HEK293 (cell line): ENCODE data around the gene CXXC5.
A peak's percentile ranks its signal among the peaks of the same experiment; 100 is the strongest.

ENCODE experiments used
- CTCF ChIA-PET: fragments of 350-600 bp; formaldehyde crosslinking; extraction: SDS; loops from one replicate; lab custom pipeline; 2021; ENCODE audit warnings: antibody characterized with exemption; lab: Yijun Ruan, JAX
- POLR2A ChIA-PET: fragments of 300-600 bp; formaldehyde crosslinking; extraction: SDS; loops from one replicate; lab custom pipeline; 2020; ENCODE audit warnings: antibody characterized with exemption, inconsistent platforms; lab: Yijun Ruan, JAX
- H3K27ac ChIP-seq: fragments of 200-500 bp; sonication (Bioruptor generic); 2 replicates; pipeline ENCODE4 v1.5.1; 2014; ENCODE audit warnings: low read depth, low read length, control low read depth, inconsistent platforms; ENCODE audit errors: extremely low read depth
- H3K36me3 ChIP-seq, 2 experiments: fragments of 200-500 bp in 1 of 2; sonication (Bioruptor generic) in 1 of 2; 1 replicate in 1 of 2; 2 replicates in 1 of 2; pipeline ENCODE4 v1.5.1; 2014 to 2017; ENCODE audit warnings: inconsistent platforms in 2 of 2, low read length in 2 of 2; ENCODE audit not compliant: control insufficient read depth in 2 of 2, insufficient read depth in 1 of 2
- H3K4me1 ChIP-seq: fragments of 200-500 bp; sonication (Bioruptor generic); 2 replicates; pipeline ENCODE4 v1.5.1; 2014; ENCODE audit warnings: mild to moderate bottlenecking, low read length, inconsistent platforms; ENCODE audit not compliant: control insufficient read depth, insufficient read depth
- H3K4me3 ChIP-seq: 2 replicates; pipeline ENCODE4 v1.5.1; 2011; ENCODE audit warnings: low read depth, mild to moderate bottlenecking, control low read depth, low read length, moderate library complexity
- H3K9me3 ChIP-seq: fragments of 200-500 bp; sonication (Bioruptor generic); 2 replicates; pipeline ENCODE4 v1.5.1; 2014; ENCODE audit warnings: low read depth, low read length, inconsistent platforms; ENCODE audit not compliant: control insufficient read depth, insufficient read depth
- KLF7 ChIP-seq: fragments of 450-650 bp; formaldehyde crosslinking; IDR thresholded peaks from 2 replicates; pipeline ENCODE4 v1.5.1; 2016; ENCODE audit warnings: missing biosample characterization, missing genetic modification characterization, borderline replicate concordance
- MEIS1 ChIP-seq: sonication (generic); formaldehyde crosslinking; IDR thresholded peaks from 2 replicates; pipeline ENCODE4 v1.8.1; 2022; ENCODE audit warnings: missing genetic modification reagents, mild to moderate bottlenecking, borderline replicate concordance
- MZF1 ChIP-seq: fragments of 450-650 bp; formaldehyde crosslinking; IDR thresholded peaks from 2 replicates; pipeline ENCODE4 v1.5.1; 2017; ENCODE audit warnings: missing biosample characterization, missing genetic modification characterization, borderline replicate concordance
- RBAK ChIP-seq: fragments of 450-650 bp; formaldehyde crosslinking; IDR thresholded peaks from 2 replicates; pipeline ENCODE4 v1.5.1; 2016; ENCODE audit warnings: missing biosample characterization, missing genetic modification characterization
- SP2 ChIP-seq: fragments of 450-650 bp; formaldehyde crosslinking; IDR thresholded peaks from 2 replicates; pipeline ENCODE4 v1.5.1; 2016; ENCODE audit warnings: missing biosample characterization, missing genetic modification characterization
- ZFHX2 ChIP-seq: fragments of 450-650 bp; formaldehyde crosslinking; conservative IDR thresholded peaks from 2 replicates; pipeline ENCODE4 v1.5.1; 2016; ENCODE audit warnings: missing biosample characterization, missing genetic modification characterization
- ZNF132 ChIP-seq: fragments of 450-650 bp; formaldehyde crosslinking; IDR thresholded peaks from 2 replicates; pipeline ENCODE4 v1.5.1; 2017; ENCODE audit warnings: missing biosample characterization, missing genetic modification characterization, borderline replicate concordance
- ZNF2 ChIP-seq: fragments of 450-650 bp; formaldehyde crosslinking; IDR thresholded peaks from 2 replicates; pipeline ENCODE4 v1.5.1; 2016; ENCODE audit warnings: missing biosample characterization, missing genetic modification characterization
- ZNF211 ChIP-seq: fragments of 450-650 bp; formaldehyde crosslinking; IDR thresholded peaks from 2 replicates; pipeline ENCODE4 v1.5.1; 2016; ENCODE audit warnings: low read depth, missing biosample characterization, missing genetic modification characterization
- ZNF341 ChIP-seq: fragments of 450-650 bp; formaldehyde crosslinking; IDR thresholded peaks from 2 replicates; pipeline ENCODE4; 2016; ENCODE audit warnings: low read depth, missing biosample characterization, missing genetic modification characterization
- ZNF394 ChIP-seq: fragments of 450-650 bp; formaldehyde crosslinking; IDR thresholded peaks from 2 replicates; pipeline ENCODE4 v1.5.1; 2016; ENCODE audit warnings: missing biosample characterization, missing genetic modification characterization, mild to moderate bottlenecking, moderate library complexity, borderline replicate concordance
- ZNF529 ChIP-seq: fragments of 450-650 bp; formaldehyde crosslinking; IDR thresholded peaks from 2 replicates; pipeline ENCODE4 v1.5.1; 2017; ENCODE audit warnings: missing genetic modification characterization, missing biosample characterization; ENCODE audit not compliant: insufficient replicate concordance
- ZNF549 ChIP-seq: fragments of 450-650 bp; IDR thresholded peaks from 2 replicates; pipeline ENCODE4 v1.5.1; 2018; ENCODE audit warnings: missing biosample characterization, missing genetic modification characterization, mild to moderate bottlenecking, inconsistent platforms, moderate library complexity
- ZNF670 ChIP-seq: fragments of 450-650 bp; formaldehyde crosslinking; IDR thresholded peaks from 2 replicates; pipeline ENCODE4 v1.5.1; 2016; ENCODE audit warnings: missing biosample characterization, missing genetic modification characterization, low read depth
- ZNF791 ChIP-seq: fragments of 450-650 bp; formaldehyde crosslinking; IDR thresholded peaks from 2 replicates; pipeline ENCODE4 v1.5.1; 2016; ENCODE audit warnings: missing biosample characterization, missing genetic modification characterization
- ZNF792 ChIP-seq: fragments of 450-650 bp; formaldehyde crosslinking; IDR thresholded peaks from 2 replicates; pipeline ENCODE4 v1.5.1; 2016; ENCODE audit warnings: missing biosample characterization, missing genetic modification characterization
- ZSCAN23 ChIP-seq: fragments of 450-650 bp; formaldehyde crosslinking; IDR thresholded peaks from 2 replicates; pipeline ENCODE4 v1.5.1; 2016; ENCODE audit warnings: missing biosample characterization, missing genetic modification characterization
- TF ChIP-seq, protein P1 (sequence below): fragments of 450-650 bp; formaldehyde crosslinking; IDR thresholded peaks from 2 replicates; pipeline ENCODE4 v1.5.1; 2016; ENCODE audit warnings: missing biosample characterization, missing genetic modification characterization
- TF ChIP-seq, protein P2 (sequence below): fragments of 450-650 bp; formaldehyde crosslinking; IDR thresholded peaks from 2 replicates; pipeline ENCODE4 v1.5.1; 2017; ENCODE audit warnings: missing biosample characterization, missing genetic modification characterization
- TF ChIP-seq, protein P3 (sequence below): fragments of 450-650 bp; IDR thresholded peaks from 2 replicates; pipeline ENCODE4 v1.5.1; 2018; ENCODE audit warnings: missing biosample characterization, missing genetic modification characterization
- TF ChIP-seq, protein P4 (sequence below): fragments of 450-650 bp; formaldehyde crosslinking; optimal IDR thresholded peaks from 2 replicates; pipeline ENCODE3; 2016; ENCODE audit warnings: missing biosample characterization, mild to moderate bottlenecking, missing genetic modification characterization
- TF ChIP-seq, protein P5 (sequence below): fragments of 450-650 bp; formaldehyde crosslinking; IDR thresholded peaks from 2 replicates; pipeline ENCODE4 v1.5.1; 2016; ENCODE audit warnings: missing biosample characterization, missing genetic modification characterization
- TF ChIP-seq, protein P6 (sequence below): fragments of 450-650 bp; formaldehyde crosslinking; IDR thresholded peaks from 2 replicates; pipeline ENCODE4 v1.5.1; 2016; ENCODE audit warnings: missing biosample characterization, missing genetic modification characterization

Gene CXXC5

DNA sequence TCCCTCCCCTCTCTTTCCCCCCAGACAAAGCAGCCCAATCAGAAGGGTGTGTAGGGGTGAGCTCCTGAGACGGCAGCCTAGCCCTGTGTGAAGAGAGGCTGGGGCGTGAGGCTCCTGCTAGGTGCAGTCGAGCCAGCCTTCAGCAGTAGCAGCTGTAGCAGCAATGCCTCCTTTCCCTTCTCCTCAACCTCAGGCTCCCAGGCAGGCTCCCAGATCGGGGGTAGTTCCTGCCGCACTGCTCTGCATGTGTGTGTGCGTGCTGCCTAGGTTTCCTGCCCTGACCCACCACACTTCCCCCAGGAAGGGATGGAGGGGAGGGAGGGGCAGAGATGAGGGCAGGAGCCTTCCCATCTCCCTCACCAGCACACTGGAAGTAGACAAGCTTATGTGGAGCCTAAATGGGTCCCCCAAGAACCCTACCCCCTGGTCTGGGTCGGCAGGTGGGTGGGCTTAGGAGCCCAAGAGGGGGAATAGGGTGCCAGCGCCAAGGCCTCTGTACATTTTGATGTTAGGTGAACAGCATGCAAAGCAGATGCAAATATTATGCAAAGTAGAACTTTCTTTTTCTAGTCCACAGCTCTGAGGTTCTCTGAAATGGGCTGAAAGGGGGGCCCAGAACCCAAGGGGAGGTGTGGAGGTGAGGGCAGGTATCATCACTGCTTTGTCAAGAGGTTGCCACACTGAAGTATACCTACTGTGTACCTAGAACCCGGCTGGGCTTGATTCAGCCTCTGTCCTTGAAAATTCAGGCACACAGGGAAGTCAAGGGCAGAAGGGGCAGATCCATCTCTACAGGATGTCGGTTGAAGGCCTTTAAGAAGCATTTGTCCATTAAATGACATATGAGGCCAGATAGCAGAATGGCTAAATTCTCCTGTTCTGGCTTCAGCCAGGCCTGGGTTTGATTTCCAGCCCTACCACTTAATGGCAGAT is 57.8 kb downstream of the CXXC5 start (continued):
- TF ChIP-seq, protein P1, sequence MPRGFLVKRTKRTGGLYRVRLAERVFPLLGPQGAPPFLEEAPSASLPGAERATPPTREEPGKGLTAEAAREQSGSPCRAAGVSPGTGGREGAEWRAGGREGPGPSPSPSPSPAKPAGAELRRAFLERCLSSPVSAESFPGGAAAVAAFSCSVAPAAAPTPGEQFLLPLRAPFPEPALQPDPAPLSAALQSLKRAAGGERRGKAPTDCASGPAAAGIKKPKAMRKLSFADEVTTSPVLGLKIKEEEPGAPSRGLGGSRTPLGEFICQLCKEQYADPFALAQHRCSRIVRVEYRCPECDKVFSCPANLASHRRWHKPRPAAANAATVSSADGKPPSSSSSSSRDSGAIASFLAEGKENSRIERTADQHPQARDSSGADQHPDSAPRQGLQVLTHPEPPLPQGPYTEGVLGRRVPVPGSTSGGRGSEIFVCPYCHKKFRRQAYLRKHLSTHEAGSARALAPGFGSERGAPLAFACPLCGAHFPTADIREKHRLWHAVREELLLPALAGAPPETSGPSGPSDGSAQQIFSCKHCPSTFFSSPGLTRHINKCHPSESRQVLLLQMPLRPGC (tag by site-specific recombination): no peak
- TF ChIP-seq ZNF549 (tag by site-specific recombination) (no peak), KLF7 (tag by site-specific recombination) (no peak), ZNF791 (tag by site-specific recombination) (no peak), ZNF529 (tag by site-specific recombination) (no peak)

DNA sequence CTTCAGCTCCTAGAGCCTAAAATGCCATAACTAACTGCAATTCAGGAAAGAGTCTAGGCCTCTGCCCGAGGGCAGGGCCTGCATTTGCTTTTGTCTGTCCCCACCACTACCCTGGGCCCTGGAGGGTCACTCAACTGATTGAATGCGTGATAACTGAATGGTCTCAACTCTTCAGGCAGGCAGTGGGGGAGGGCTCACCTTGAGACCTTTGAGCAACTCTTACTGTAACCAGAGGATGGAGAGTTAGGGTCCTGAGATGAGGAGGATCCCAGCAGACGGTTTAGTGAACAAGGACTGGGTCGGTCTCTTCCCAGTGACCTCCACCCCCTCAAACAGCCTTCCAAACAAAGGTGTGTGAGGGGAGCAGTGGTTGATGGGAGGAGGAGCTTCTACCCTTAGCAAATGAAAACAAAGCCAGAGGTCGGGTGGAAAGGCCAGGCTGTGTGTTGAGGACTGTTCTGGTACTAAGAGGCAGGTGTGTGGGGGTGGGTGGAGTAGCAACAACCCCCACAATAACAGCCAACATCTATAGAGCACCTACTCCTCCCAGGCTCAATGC is 59.4 kb downstream of the CXXC5 start:
- 0 out of 2 replicates have a peak, but pooled peaks cover 3% of the 10 kb centered on the region for H3K4me1 ChIP-seq
- ChIA-PET CTCF (interaction anchor here (0.6 to 1.5 kb wide), 3 partner anchors 59 to 1432 kb away, joined by 3 to 7 read pairs (median 3); no protein-coding TSS in a partner anchor), POLR2A (interaction anchor here (3.5 kb wide), 1 partner anchor 8 kb away, joined by 16 read pairs; no protein-coding TSS in a partner anchor)
- no peak overlapping the region for H3K27ac ChIP-seq
- H3K36me3 ChIP-seq: no peaks in the 10 kb centered on the region
- H3K4me3 ChIP-seq: no peak overlapping the region
- H3K9me3 ChIP-seq: no peaks in the 10 kb centered on the region
- TF ChIP-seq ZNF792 (tag by site-specific recombination): no peak
- TF ChIP-seq, protein P2, sequence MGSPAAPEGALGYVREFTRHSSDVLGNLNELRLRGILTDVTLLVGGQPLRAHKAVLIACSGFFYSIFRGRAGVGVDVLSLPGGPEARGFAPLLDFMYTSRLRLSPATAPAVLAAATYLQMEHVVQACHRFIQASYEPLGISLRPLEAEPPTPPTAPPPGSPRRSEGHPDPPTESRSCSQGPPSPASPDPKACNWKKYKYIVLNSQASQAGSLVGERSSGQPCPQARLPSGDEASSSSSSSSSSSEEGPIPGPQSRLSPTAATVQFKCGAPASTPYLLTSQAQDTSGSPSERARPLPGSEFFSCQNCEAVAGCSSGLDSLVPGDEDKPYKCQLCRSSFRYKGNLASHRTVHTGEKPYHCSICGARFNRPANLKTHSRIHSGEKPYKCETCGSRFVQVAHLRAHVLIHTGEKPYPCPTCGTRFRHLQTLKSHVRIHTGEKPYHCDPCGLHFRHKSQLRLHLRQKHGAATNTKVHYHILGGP: no peak
- TF ChIP-seq RBAK (tag by site-specific recombination): no peak
- TF ChIP-seq ZNF341 (tag by site-specific recombination): peak; percentile 50
- TF ChIP-seq ZNF394: no peak
- TF ChIP-seq, protein P3, sequence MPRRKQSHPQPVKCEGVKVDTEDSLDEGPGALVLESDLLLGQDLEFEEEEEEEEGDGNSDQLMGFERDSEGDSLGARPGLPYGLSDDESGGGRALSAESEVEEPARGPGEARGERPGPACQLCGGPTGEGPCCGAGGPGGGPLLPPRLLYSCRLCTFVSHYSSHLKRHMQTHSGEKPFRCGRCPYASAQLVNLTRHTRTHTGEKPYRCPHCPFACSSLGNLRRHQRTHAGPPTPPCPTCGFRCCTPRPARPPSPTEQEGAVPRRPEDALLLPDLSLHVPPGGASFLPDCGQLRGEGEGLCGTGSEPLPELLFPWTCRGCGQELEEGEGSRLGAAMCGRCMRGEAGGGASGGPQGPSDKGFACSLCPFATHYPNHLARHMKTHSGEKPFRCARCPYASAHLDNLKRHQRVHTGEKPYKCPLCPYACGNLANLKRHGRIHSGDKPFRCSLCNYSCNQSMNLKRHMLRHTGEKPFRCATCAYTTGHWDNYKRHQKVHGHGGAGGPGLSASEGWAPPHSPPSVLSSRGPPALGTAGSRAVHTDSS: no peak
- no peak for TF ChIP-seq ZNF670
- no peak for TF ChIP-seq ZNF132 (tag by site-specific recombination)
- TF ChIP-seq MZF1 (tag by site-specific recombination): no peak
- TF ChIP-seq ZNF2: no peak
- TF ChIP-seq SP2: no peak
- no peak for TF ChIP-seq ZSCAN23 (tag by site-specific recombination)
- TF ChIP-seq, protein P4, sequence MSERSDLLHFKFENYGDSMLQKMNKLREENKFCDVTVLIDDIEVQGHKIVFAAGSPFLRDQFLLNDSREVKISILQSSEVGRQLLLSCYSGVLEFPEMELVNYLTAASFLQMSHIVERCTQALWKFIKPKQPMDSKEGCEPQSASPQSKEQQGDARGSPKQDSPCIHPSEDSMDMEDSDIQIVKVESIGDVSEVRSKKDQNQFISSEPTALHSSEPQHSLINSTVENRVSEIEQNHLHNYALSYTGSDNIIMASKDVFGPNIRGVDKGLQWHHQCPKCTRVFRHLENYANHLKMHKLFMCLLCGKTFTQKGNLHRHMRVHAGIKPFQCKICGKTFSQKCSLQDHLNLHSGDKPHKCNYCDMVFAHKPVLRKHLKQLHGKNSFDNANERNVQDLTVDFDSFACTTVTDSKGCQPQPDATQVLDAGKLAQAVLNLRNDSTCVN: no peak
- TF ChIP-seq ZNF211 (tag by site-specific recombination): no peak
- no peak for TF ChIP-seq KLF7 (tag by site-specific recombination)
- peak; percentile 78 for TF ChIP-seq ZFHX2
- TF ChIP-seq, protein P5, sequence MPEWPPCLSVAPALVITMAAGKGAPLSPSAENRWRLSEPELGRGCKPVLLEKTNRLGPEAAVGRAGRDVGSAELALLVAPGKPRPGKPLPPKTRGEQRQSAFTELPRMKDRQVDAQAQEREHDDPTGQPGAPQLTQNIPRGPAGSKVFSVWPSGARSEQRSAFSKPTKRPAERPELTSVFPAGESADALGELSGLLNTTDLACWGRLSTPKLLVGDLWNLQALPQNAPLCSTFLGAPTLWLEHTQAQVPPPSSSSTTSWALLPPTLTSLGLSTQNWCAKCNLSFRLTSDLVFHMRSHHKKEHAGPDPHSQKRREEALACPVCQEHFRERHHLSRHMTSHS: no peak
- TF ChIP-seq, protein P6, sequence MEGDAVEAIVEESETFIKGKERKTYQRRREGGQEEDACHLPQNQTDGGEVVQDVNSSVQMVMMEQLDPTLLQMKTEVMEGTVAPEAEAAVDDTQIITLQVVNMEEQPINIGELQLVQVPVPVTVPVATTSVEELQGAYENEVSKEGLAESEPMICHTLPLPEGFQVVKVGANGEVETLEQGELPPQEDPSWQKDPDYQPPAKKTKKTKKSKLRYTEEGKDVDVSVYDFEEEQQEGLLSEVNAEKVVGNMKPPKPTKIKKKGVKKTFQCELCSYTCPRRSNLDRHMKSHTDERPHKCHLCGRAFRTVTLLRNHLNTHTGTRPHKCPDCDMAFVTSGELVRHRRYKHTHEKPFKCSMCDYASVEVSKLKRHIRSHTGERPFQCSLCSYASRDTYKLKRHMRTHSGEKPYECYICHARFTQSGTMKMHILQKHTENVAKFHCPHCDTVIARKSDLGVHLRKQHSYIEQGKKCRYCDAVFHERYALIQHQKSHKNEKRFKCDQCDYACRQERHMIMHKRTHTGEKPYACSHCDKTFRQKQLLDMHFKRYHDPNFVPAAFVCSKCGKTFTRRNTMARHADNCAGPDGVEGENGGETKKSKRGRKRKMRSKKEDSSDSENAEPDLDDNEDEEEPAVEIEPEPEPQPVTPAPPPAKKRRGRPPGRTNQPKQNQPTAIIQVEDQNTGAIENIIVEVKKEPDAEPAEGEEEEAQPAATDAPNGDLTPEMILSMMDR (tag by site-specific recombination): no peak
- TF ChIP-seq, protein P1 (tag by site-specific recombination): no peak
- no peak for TF ChIP-seq MEIS1 (CRISPR knock-in tag)
